ENCODE measurements around the gene ACTG1.

ACTG1 gene

DNA sequence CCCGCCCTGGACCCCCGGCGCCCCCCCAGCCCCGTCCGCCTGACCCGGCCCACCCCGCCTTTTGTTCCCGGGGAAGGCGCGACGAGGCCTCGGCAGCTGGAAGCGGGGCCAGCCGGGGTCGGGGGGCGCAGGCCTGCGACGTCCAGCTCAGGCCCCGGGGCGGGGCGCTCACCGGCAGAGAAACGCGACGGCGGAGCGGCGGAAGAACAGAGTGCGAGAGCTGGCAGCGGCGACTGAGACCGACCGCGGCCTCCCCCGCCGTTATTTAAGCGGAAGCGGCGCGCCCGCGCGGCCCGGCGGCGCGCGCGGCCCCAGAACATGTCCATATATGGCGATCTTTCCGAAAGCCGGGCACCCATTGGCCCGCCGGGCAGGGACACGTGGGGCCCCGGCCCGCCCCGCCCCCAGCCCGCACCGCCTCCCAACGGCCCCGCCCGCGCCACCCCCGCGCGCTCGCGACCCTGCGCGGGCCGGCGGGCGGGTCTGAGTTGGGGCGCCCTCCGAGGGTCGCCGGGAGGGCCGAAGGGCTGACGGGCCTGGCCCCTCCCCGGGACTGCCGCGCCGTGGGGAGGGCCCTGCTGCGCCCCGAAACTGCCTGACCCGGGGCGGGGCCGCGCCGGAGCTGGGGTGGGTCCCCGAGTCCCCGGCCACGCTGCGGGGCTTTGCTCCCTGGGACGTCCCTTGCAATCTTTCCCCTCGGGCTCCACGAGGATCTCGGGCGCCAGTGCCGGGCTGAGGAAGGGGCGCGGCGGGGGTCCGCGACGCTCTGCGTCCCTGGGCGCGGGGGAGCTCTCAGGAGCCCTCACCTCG, at the start of gene ACTG1:
ACTG1 (minus strand) TSS at position 238 of the 810 bp plus-strand sequence. CDS start 445 bp downstream, outside the sequence.
- ATAC-seq = peak; percentile 73
- Mint-ChIP-seq H3K4me3 (peak within 1 kb of the TSS; percentile 98), H3K9me3 (no peaks in the 10 kb centered on the region), H3K36me3 (peaks cover 55% of the 10 kb centered on the region), H3K27ac (peak within 1 kb of the TSS; percentile 99), H3K4me1 (peaks cover 38% of the 10 kb centered on the region)
- DNase-seq (ENCODE audit: low spot score in 2 of 2) = peak; percentile 88 to 95

DNA sequence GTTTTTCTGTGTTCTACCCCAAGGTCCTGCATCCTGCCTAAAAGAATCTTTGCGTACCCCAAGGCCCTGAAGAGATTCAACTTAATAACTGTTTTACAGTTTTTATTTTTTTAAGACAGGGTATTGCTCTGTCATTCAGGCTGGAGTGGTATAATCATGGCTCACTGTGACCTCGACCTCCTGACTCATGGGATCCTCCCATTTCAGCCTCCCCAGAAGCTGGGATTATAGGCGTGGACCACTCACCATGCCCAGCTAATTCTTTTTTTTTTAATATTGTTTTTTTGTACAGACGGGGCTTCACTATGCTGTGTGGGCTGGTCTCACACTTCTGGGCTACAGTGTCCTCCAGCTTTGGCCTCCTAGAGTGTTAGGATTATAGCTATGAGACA, 48.9 kb upstream of the ACTG1 start:
- peaks cover 97% of the 10 kb centered on the region for H3K36me3 Mint-ChIP-seq
- no peak overlapping the region for H3K4me3 Mint-ChIP-seq
- no peaks in the 10 kb centered on the region for H3K9me3 Mint-ChIP-seq
- no peaks in the 10 kb centered on the region for H3K4me1 Mint-ChIP-seq
- ATAC-seq (no peak), DNase-seq (ENCODE audit: low spot score in 2 of 2) (no peak)
- H3K27ac Mint-ChIP-seq = no peak overlapping the region

DNA sequence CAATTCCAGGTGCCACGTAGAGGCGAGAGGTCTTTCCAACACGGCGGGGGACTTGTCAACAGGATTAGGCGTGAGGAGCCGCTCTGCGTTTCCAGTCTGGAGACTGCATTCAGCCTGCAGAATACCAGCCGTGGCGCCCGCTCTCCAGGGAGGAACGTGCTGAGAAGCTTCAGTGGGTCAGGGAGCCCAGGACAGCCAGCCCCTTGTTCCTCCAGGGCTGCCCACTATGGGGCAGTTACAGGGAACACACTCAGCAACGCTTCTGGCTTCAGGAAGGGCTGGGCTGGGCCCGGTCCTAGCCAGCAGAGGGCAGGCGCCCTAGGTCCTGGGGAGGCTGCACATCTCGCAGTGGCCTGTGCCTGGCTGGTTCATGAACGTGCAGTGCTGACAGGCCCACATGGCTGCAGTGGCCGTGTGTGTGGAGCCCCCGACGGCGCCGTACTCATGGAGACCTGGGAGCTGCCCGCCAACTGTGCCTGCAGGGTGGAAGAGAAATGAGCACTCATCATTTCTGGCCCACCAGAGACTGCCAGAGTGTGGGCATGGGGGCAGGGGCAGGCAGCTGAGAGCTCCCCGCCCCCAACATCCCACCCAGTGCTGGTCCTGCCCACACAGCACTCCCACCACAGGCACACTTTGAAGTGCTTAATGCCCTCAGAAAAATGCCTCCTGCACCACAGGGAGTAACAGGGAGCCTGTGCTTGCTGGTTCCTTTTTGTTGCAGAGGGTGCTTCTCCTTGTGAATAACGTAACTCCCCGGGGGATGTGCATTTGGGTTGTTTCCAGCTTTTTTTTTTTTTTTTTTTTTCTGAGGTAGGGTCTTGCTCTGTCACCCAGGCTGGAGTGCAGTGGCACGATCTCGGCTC, 46.6 kb upstream of the ACTG1 start:
- no peak for ATAC-seq
- Mint-ChIP-seq H3K36me3 (peaks cover 86% of the 10 kb centered on the region), H3K4me1 (peaks cover 4% of the 10 kb centered on the region), H3K9me3 (no peaks in the 10 kb centered on the region), H3K4me3 (no peak overlapping the region), H3K27ac (no peak overlapping the region)
- no peak for DNase-seq (ENCODE audit: low spot score in 2 of 2)

DNA sequence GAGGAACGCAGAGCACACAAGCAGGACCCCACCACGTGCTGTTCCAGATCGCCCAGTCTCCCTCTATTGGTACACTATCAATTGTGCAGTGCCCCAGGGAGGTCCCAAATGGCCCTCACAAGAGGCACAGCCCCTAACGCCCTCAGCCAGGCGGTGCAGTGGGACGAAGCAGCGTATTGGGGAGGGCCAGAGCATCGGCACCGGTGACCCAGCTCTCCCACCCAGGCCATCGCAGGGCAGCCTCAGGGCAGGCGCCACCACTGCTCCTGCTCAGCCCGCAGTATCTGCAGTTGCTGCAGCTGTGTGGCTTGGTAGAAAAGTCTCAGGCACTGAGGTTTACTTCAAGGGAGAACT, 45.5 kb upstream of the ACTG1 start:
- peak overlapping the region; percentile 6 for H3K27ac Mint-ChIP-seq
- no peak for DNase-seq (ENCODE audit: low spot score in 2 of 2)
- H3K36me3 Mint-ChIP-seq = peaks cover 83% of the 10 kb centered on the region
- no peaks in the 10 kb centered on the region for H3K9me3 Mint-ChIP-seq
- H3K4me1 Mint-ChIP-seq = peaks cover 15% of the 10 kb centered on the region
- no peak overlapping the region for H3K4me3 Mint-ChIP-seq
- no peak for ATAC-seq

DNA sequence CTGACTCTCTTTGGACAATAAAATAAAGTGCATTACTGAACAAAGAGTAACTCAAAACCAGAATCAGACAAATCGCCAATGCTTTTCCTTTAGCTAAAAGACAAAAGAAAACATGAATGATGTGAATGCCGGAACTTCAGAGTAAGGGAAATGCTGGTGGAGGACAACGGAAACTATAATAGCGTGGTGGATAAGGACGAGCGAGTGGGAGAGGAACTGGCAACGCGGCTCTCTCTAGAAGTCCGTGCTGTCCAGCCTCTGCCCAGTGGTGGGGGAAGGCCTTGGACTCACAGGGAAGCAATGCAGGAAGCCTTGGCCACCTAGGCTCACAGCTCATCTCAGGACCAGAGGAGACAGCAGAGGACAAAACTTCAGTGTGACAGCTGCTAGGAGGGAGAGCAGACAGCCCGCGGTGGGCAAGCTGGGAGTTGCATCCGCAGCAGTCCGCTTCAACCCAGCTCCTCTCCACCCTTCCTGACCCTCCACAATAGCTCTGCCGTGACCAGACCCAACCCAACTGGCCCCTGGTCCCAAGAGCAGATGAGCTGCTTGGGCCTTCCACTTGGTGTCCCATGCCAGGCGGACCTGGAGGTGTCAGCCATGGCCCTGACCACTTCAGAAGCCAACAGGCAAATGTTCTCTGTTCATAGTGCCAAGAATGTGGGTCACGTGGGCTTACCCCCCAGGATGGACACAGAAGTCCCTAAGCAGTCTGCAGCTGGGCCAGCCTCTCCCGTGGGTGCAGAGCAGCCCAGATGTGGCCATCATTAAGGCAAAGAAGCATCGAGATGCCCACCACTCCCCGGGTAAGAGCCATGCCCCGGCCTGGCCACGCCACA, 44.9 kb upstream of the ACTG1 start:
- no peaks in the 10 kb centered on the region for H3K9me3 Mint-ChIP-seq
- DNase-seq (ENCODE audit: low spot score in 2 of 2) (no peak), ATAC-seq (no peak)
- peaks cover 82% of the 10 kb centered on the region for H3K36me3 Mint-ChIP-seq
- H3K4me1 Mint-ChIP-seq = peaks cover 18% of the 10 kb centered on the region
- peak overlapping the region; percentile 6 for H3K27ac Mint-ChIP-seq
- H3K4me3 Mint-ChIP-seq = no peak overlapping the region

DNA sequence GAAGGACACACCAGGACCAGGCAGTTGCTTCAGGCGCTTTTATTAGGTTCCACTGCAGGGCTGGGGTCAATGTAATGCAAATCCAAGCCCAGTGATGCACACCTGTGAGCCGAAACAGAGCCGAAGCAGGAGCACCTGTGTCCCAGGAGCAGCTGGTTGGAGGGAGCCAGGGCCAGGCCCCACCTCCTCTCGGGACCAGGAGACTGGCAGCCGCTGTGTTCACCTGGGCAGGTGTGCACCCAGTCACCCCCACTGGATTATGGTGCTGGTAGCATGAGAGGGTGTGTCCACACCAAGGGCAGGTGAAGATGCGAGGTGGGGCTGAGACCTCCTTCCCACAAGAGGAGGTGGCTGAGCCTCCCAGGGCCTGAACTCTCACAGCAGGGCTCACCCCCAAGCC, 44.3 kb upstream of the ACTG1 start:
- H3K9me3 Mint-ChIP-seq = no peaks in the 10 kb centered on the region
- peak overlapping the region; percentile 6 for H3K27ac Mint-ChIP-seq
- H3K4me3 Mint-ChIP-seq = no peak overlapping the region
- peaks cover 76% of the 10 kb centered on the region for H3K36me3 Mint-ChIP-seq
- H3K4me1 Mint-ChIP-seq = peaks cover 18% of the 10 kb centered on the region
- DNase-seq (ENCODE audit: low spot score in 2 of 2) = no peak
- no peak for ATAC-seq

DNA sequence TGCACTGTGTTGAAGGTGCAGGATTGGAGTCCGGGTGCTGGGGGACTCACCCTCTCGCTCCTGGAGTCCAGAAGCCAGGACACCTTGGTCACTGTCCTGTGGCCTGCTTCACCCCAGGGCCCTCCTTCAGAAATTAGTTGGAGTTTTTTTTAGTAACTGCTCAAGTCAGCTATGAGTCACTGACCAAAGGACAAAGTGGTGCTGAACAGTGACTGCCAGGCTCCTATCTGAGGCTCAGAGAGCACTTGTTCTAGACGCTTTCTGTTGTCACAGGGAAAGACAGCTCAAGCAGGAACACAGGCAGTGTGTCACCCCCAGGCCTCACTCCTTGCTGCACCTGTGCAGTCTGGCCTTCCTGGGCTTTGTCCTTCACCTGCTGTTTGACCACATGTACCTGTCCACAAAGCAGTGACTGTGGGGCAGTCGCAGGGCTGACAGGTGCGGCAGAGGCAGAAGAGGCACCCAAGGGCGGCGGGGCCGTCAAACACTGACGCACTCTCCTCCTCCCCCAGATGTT, 43.6 kb upstream of the ACTG1 start:
- ATAC-seq (no peak), DNase-seq (ENCODE audit: low spot score in 2 of 2) (no peak)
- Mint-ChIP-seq H3K9me3 (no peaks in the 10 kb centered on the region), H3K4me3 (no peak overlapping the region), H3K27ac (no peak overlapping the region), H3K4me1 (peaks cover 24% of the 10 kb centered on the region), H3K36me3 (peaks cover 75% of the 10 kb centered on the region)

DNA sequence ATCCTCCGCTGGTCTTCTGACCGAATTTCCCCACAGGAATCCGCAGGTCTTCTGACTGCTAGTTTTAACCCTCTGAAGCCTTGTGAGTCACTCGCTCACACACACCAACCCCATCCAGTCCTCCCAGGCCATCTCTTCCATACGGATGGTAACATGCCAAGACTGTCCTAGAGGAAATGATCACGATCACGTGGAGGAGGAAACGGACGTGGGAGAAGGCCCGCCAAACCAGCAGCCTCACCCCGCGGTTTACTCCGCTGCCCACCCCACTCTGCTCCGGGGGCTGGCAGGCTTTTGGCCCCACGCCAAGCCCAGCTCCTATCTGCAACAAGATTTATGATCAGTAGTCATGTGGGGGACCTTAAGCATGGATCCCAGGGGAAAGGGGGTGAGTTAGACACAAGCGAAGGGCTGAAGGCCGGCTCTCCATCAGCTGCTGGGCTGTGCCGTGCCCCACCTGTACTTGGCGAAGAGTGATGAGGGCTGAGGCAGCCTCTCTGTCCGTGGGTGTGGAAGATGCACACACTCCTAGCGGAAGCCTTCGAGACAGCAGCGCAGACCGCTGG, 41.1 kb upstream of the ACTG1 start:
- ATAC-seq = peak; percentile 8
- no peaks in the 10 kb centered on the region for H3K9me3 Mint-ChIP-seq
- peaks cover 77% of the 10 kb centered on the region for H3K36me3 Mint-ChIP-seq
- H3K4me1 Mint-ChIP-seq = peaks cover 45% of the 10 kb centered on the region
- DNase-seq (ENCODE audit: low spot score in 2 of 2) = no peak
- peak overlapping the region; percentile 89 for H3K27ac Mint-ChIP-seq
- peak overlapping the region; percentile 87 for H3K4me3 Mint-ChIP-seq

DNA sequence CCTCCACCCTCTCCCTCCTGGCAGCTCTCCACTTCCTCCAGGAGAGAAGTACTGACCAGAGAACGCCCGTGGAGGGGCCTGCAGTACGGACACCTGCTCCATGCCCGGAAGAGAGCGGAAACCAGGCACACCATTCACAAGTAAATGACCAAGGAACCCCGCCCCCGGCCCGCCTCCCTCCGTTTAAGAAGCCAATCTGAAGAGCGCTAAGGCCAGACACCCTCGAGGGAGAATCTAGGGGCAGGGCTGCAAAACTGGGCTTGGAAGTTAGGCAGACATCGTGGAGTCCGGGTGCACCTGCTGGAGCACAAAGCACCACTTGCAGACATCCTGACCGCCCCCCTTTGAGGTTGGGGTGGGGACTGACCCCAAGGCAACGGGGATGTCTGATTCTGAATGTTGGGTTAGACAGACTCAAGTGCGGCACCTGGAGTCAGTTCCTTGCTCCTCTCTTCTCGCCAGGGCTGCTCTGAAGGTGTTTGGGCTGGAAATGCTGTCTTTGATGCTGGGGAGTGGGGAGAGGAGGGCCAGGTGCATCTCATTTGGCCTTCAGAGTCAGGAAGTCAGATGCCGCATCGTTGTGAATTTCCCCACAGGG, 40.5 kb upstream of the ACTG1 start:
- Mint-ChIP-seq H3K4me1 (peaks cover 45% of the 10 kb centered on the region), H3K27ac (peak overlapping the region; percentile 89), H3K9me3 (no peaks in the 10 kb centered on the region), H3K4me3 (peak overlapping the region; percentile 87), H3K36me3 (peaks cover 77% of the 10 kb centered on the region)
- ATAC-seq (peak; percentile 80), DNase-seq (ENCODE audit: low spot score in 2 of 2) (peak; percentile 43 to 89)

DNA sequence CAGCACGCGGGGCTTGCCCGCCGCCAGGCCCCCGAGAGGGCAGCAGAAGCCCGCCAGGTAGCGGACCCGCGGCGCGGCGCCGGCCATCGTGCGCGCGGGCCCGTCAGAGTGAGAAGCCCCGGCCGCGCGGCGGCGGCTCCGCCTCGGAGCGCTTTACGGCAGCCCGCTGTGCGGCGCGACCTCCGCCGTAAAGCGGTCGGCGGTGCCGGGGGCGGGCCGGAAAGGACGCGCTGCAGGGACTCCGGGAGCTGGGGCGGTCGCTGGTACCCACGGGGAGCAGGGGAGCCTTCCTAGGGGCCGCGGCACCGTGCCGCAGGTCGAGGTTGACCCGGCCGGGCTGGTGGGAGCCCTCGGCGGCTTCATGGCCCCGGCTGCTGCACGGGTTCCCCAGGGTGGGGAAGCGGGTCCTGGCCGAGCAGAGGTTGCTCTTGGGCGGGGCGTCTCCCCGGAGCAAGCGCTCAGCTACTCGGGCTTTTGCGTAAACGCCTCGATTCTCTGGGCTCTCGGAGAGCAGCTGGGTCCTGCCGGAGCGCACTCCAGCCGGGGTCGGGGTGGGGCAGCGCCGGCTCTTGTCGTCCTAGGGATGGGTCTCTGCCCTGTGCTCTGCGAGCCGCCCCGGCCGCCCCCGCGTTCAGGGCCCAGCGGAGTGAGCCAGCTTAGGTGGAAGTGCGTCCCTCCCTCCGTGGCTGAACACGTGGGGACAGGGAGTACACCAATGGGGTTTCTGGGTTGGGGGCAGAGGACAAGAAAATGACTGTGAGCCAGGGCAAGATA, 39.8 kb upstream of the ACTG1 start, which contains the start of gene FAAP100:
FAAP100 (minus strand) TSS at position 110 of the 774 bp plus-strand sequence; CDS start at position 87, 23 bp downstream.
- DNase-seq (ENCODE audit: low spot score in 2 of 2) = peak; percentile 88 to 94
- ATAC-seq = peak; percentile 75
- Mint-ChIP-seq H3K4me3 (peak within 1 kb of the TSS; percentile 87), H3K27ac (peak within 1 kb of the TSS; percentile 89), H3K4me1 (peaks cover 45% of the 10 kb centered on the region), H3K9me3 (no peaks in the 10 kb centered on the region), H3K36me3 (peaks cover 77% of the 10 kb centered on the region)

DNA sequence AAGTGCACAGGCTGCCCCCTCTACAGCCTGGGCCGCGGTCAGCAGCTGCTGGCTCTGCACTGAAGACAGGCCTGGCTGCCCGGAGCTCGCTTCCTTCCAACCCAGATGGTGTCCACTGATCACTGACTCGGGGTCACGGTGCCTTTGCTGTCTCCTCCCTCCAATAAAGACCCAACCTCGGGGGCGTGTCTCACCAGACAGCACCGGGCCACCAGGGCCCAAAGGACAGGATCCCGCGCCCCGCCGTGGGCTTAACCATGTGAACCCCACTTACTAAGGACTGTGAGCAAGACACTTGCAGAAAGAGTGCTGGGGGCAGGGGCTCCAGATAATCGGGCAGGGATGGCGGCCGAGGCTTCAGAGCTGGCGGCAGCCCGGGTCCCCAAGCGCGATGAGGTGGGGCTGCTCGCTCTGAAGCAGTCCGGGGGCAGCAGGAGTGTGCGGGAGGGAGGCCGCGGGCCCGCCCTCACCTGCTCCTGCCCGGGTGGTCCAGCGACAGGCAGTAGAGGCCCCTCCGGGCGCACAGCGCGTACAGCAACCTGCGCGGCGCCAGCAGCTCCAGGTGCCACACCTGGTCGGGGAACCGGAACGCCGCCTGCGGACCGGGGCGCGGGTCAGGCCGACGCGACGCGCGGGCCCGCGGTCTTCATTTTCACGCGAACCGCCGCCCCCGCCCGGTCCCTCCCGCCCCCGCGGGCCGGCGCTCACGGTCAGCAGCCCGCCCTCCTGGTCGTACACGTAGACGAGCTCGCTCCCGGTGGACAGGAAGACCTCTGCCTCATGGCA, 39.1 kb upstream of the ACTG1 start:
- H3K4me3 Mint-ChIP-seq = peak overlapping the region; percentile 87
- peak overlapping the region; percentile 88 for H3K27ac Mint-ChIP-seq
- H3K9me3 Mint-ChIP-seq = no peaks in the 10 kb centered on the region
- no peak for ATAC-seq
- peaks cover 45% of the 10 kb centered on the region for H3K4me1 Mint-ChIP-seq
- DNase-seq (ENCODE audit: low spot score in 2 of 2) = no peak
- H3K36me3 Mint-ChIP-seq = peaks cover 77% of the 10 kb centered on the region

DNA sequence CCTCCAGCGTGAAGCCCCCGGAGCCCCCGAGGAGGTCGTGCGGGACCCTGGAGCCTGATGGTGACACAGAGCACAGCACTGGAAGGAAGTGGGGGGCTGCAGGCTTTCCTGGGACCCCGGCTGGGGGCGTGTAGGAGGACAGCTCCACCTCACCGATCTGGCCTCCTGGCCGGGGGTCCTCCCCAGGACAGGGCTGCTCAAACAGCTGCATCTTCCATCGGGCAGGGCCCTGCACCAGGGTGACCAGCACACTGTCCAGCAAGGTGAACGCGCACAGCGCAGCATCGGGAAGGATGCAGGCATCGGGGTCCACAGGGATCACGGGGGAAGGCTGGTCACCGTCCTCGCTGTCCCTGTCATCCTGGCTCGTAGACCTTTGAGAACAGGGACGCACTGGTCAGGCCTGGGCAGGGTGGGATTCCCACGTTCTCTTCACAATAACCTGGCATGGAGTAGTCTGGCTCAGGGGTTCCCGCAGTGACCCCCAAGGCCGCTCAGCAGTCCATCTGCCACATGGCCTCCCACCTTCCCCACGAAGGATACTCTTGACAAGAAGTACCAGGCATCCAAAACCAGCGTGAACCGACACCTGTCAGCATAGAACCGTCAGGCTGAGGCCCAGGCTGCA, 38.3 kb upstream of the ACTG1 start:
- no peak for DNase-seq (ENCODE audit: low spot score in 2 of 2)
- no peak for ATAC-seq
- no peaks in the 10 kb centered on the region for H3K9me3 Mint-ChIP-seq
- peaks cover 45% of the 10 kb centered on the region for H3K4me1 Mint-ChIP-seq
- peaks cover 81% of the 10 kb centered on the region for H3K36me3 Mint-ChIP-seq
- peak overlapping the region; percentile 87 for H3K4me3 Mint-ChIP-seq
- peak overlapping the region; percentile 88 for H3K27ac Mint-ChIP-seq

DNA sequence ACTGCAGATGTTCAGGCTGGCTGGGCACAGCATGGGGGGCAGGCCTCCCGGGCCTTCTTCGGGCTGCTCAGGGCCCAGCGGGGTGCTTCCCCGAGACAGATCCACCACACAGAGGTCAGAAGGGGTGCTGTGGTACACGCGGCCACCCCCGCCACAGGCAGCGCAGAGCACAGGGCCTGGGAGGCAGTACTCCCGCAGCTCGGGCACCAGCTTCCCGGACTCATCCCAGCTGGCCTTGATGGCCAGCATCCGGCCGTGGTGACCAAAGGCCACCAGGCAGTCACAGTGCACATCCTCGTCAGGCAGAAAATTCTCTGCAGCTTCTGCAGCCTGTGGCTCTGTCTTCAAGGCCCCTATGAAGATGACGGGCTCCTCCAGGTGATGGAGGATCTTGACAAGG, 37.7 kb upstream of the ACTG1 start:
- Mint-ChIP-seq H3K9me3 (no peaks in the 10 kb centered on the region), H3K4me3 (peak overlapping the region; percentile 87), H3K4me1 (peaks cover 45% of the 10 kb centered on the region), H3K36me3 (peaks cover 77% of the 10 kb centered on the region), H3K27ac (no peak overlapping the region)
- ATAC-seq (no peak), DNase-seq (ENCODE audit: low spot score in 2 of 2) (no peak)
